ENCODE measurements around the gene ANAPC2. TPM values are rescaled to one million over a fixed set of nuclear protein-coding genes. Genes with fewer than 3 reads are reported as not detected.

ANAPC2 gene
- total RNA-seq, 2 experiments from 2014 or later = 34.8 to 90.4 TPM

GRCh38 chr9:137152844-137153405, 35.4 kb downstream of the ANAPC2 start:
- H3K27ac ChIP-seq (ENCODE audit: low read depth, low read length, poor library complexity, severe bottlenecking) = no peak overlapping the region
- no peak overlapping the region for H3K4me2 ChIP-seq (ENCODE audit: low read length)
- H3K79me2 ChIP-seq (ENCODE audit: insufficient read depth, low read depth, low read length) = no peaks in the 10 kb centered on the region
- ChIA-PET POLR2A (no interaction called here), CTCF (ENCODE audit: unreplicated experiment) (no interaction called here)
- intact Hi-C loops (cut with micrococcal nuclease; ENCODE audit: unreplicated experiment) = loop anchor here (5.0 to 10.0 kb wide), 2 partner anchors 36 to 608 kb away; partner anchors contain the start of gene NOTCH1
- no peak overlapping the region for H2AFZ ChIP-seq (ENCODE audit: low read length)
- H3K9me3 ChIP-seq (ENCODE audit: low read length) = no peaks in the 10 kb centered on the region
- no peaks in the 10 kb centered on the region for H3K9me2 ChIP-seq (ENCODE audit: insufficient read depth, low read length)
- no peak for DNase-seq (ENCODE audit: low spot score)
- BruUV-seq (replicated peaks) = no TSS peak
- TF ChIP-seq CTCF (conservative IDR thresholded peaks at IDR 0.05; ENCODE audit: low read length) = no peak
- H3K4me1 ChIP-seq (ENCODE audit: insufficient read depth, low read length, poor library complexity, severe bottlenecking) = peaks cover 31% of the 10 kb centered on the region
- no peaks in the 10 kb centered on the region for H3K36me3 ChIP-seq (ENCODE audit: insufficient read depth, low read length)
- H3K4me3 ChIP-seq (ENCODE audit: low read depth, low read length, poor library complexity, severe bottlenecking) = no peak overlapping the region
- H4K20me1 ChIP-seq (ENCODE audit: insufficient read depth, low read length) = no peaks in the 10 kb centered on the region

GRCh38 chr9:137150617-137151457, 37.5 kb downstream of the ANAPC2 start:
- Histone ChIP-seq H3K79me2 (ENCODE audit: insufficient read depth, low read depth, low read length) (no peaks in the 10 kb centered on the region), H3K4me3 (ENCODE audit: low read depth, low read length, poor library complexity, severe bottlenecking) (peak overlapping the region; percentile 40), H3K4me2 (ENCODE audit: low read length) (peak overlapping the region; percentile 55), H2AFZ (ENCODE audit: low read length) (no peak overlapping the region), H3K27ac (ENCODE audit: low read depth, low read length, poor library complexity, severe bottlenecking) (peak overlapping the region; percentile 42), H3K36me3 (ENCODE audit: insufficient read depth, low read length) (no peaks in the 10 kb centered on the region), H3K9me3 (ENCODE audit: low read length) (no peaks in the 10 kb centered on the region), H3K9me2 (ENCODE audit: insufficient read depth, low read length) (no peaks in the 10 kb centered on the region), H4K20me1 (ENCODE audit: insufficient read depth, low read length) (no peaks in the 10 kb centered on the region), H3K4me1 (ENCODE audit: insufficient read depth, low read length, poor library complexity, severe bottlenecking) (peaks cover 17% of the 10 kb centered on the region)
- intact Hi-C loops (cut with micrococcal nuclease; ENCODE audit: unreplicated experiment) = loop anchor here (1.0 to 10.0 kb wide), 6 partner anchors 22 to 606 kb away; partner anchors contain the start of genes ANAPC2, MAN1B1, NOTCH1 and SSNA1
- POLR2A ChIA-PET = interaction anchor here (0.6 to 3.7 kb wide), 28 partner anchors 8 to 748 kb away, joined by 3 to 52 read pairs (median 5); partner anchors contain the start of gene SSNA1
- TF ChIP-seq EZH2phosphoT487 (IDR thresholded peaks at IDR 0.05; ENCODE audit: borderline replicate concordance, low read depth, low read length) (no peak), CTCF (conservative IDR thresholded peaks at IDR 0.05; ENCODE audit: low read length) (no peak)
- no TSS peak for BruUV-seq (replicated peaks)
- DNase-seq (ENCODE audit: low spot score) = peak; percentile 95
- CTCF ChIA-PET (ENCODE audit: unreplicated experiment) = interaction anchor here (1.7 kb wide), 1 partner anchor 21 kb away, joined by 5 read pairs; no protein-coding TSS in a partner anchor
